Measurements from ENCODE around the gene ARHGEF4.

ARHGEF4 gene

DNA sequence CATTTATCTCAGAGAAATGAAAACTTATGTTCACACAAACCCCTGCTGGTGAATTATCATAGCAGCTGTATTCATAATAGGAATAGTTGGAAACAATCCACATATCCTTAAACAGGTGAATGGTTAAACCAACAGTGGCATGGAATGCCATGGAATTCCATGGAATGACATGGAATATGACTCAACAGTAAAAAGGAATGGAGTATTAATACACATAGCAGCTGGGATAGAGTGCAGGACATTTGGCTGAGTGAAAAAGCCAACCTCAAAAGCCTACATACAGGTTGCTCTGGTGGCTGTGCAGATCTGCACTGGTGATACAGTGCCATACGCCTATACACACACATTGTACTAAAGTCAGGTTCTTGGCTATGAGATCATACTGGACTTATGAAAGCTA, 187.0 kb downstream of the ARHGEF4 start:
- DNase-seq, result no peak

- no peak for DNase-seq
Observed at GRCh38 chr2:131026919-131027318, 190.2 kb downstream of the ARHGEF4 start.

DNA sequence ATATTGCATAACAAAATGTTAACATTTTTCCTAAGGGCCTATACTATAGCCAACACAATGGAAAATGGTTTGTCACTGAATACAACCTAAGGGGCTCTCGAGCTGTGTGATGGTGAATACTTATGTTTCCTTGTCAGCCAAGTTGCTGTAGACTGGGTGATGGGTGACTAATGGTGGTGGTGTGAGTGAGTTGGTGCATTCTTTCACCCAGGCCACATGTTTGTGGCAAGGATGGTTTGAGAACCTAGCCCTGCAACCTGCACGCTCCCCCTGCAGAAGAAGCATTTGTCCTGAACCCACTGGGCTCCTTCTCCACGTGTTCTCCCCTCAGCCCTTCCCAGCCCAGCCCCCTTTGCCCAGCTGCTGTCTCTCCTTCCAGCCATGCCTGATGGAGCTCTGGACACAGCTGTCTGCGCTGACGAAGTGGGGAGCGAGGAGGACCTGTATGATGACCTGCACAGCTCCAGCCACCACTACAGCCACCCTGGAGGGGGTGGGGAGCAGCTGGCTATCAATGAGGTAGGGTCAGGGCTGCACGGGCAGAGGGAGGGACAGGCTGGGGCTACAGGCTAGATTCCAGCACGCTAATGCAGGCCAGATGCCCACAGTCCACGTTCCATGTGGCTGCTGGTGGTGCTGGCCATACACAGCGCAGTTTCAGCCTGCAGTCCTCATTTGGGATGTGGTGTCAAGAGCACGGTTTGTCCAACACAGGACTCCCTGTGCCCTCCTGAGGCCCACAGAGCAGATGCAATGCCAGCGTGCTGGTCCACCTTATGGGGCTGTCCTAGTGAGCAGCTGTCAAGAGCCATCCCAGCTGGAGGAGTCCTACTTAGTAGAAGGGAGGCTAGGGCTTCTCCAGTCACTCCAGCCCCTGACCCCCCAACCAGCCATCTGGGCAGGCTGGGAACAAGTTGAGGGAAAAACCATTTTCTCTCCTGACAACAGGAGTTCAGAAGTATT, 191.1 kb downstream of the ARHGEF4 start:
- DNase-seq, result no peak

GRCh38 chr2:131029812-131030211, 193.1 kb downstream of the ARHGEF4 start:
- DNase-seq, result no peak

DNA sequence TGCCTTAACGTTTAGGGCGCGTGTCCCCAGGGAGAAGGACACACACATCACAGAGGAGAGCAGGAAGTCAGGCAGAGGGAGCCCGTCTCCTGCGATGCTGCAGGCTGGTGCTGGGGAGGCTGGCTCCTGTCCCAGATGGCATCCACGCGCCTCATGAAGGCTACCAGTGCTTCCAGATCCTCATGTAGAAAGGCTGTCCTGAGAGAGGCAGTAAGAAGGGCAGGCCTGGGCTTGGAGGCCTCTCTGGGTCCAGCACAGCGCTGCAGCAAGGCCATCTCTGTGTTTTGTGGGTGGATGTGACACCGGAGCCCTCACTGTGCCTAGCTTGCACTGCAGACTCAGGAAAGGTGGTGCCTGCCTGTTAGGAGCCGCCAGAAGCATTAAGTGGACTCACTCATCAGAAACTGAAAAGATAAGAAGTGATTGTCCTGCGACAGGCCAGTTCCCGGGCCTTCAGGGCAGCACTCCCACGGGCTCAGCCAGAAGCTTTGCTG, 193.8 kb downstream of the ARHGEF4 start:
- no peak for DNase-seq

GRCh38 chr2:131031431-131031841, 194.7 kb downstream of the ARHGEF4 start:
- no peak for DNase-seq

GRCh38 chr2:131031875-131032274, 195.2 kb downstream of the ARHGEF4 start:
- DNase-seq, result no peak

DNA sequence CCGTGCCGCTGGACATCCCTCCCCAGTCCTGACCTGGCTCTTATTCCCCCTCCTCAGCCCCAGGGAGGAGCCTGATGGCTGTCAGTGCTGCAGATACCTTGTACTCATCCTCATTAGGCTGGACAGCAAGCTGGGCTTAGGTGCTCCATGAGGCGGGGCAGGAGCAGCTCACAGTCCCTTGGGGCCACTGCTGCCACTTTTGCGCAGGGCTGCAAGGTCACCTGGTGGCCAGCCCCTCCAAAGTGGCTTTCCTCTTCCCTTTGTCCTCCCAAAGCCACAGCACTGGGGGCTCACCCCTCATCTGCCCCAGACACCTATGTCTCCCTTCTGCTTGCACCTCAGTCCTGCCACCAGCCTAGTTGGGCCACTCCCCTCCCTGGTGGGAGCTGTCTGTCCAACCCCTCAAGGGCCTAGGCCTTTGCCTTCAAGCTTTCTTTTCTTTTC, 195.7 kb downstream of the ARHGEF4 start:
- no peak for DNase-seq

- no peak for DNase-seq
Observed at GRCh38 chr2:131033786-131034121, 197.0 kb downstream of the ARHGEF4 start.

- no peak for DNase-seq
Observed at GRCh38 chr2:131034122-131035051, 197.7 kb downstream of the ARHGEF4 start.

DNA sequence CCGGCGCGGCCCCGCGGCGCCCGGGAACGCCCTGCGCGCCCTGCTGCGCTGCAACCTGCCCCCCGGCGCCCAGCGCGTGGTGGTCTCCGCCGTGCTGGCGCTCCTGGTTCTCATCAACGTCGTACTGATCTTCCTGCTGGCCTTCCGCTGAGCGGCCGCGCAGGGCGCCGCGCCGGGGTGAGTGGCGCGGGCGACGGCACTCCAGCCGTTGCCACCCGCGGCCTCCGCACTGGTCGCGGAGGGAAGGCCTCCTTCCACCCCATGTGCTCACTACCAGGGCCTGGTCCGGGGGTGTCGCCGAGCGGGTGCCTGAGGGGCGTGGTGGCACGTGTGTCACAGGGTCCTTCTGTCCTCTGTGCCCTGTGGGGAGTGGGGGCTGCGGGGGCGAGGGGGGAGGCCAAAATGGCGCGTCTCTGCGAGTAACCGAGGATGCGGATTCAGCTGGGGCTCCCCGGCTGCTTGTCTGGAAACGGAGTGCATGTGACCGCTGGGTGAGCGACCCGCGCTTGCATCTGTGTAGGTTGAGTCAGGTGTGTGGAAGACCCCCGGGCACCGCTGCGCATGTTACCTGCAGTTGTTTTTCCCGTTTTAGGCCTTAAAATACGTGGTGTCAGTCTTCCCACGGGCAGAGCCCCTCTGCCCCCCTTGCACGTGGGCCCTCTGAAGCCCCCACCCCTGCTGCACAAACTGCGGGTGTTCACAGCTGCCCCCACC, 198.6 kb downstream of the ARHGEF4 start:
- DNase-seq, result no peak

GRCh38 chr2:131035826-131036231, 199.1 kb downstream of the ARHGEF4 start:
- no peak for DNase-seq

GRCh38 chr2:131036269-131036668, 199.6 kb downstream of the ARHGEF4 start:
- no peak for DNase-seq

GRCh38 chr2:131036696-131037397, 200.1 kb downstream of the ARHGEF4 start:
- DNase-seq, result no peak

DNA sequence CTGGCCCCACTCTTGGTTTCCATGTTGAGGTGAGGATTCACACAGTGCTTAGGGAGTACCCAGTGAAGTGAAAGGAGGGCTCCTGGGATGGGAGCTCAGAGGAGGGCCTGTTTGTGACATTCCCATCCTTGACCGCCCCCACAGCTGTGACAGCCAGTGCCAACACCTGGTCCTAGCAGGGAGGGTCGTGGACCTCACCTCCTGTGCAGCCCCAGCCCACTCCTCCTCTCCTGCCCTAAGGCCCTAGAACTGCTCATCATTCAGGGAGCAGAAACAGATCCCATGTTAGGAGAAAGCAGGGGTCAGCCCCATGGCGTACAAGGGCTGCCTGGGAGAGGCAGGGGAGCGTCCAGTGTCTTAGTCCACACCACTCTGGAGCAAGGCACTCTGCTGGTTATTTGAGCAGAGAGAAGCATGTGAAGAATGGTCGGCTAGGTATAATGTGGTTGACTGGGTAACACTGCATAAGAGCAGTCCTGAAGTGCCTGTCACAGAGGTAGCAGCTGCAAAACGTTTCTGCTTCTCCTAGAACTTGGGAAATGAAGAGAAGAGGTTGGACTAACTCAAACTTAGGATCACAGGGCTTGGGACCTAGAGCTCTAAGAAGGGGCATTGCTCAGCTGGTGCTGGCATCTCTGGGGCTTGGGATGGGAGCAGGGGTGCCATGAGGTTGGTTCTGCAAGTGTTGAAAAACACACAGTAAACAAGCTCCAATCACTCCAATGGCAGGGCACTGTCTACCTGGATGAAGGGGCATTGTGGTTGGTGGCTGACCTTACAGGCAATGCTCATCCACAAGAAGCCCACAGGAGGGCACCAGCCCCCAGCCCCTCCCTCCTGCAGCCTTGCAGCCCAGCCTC, 200.9 kb downstream of the ARHGEF4 start:
- no peak for DNase-seq

DNA sequence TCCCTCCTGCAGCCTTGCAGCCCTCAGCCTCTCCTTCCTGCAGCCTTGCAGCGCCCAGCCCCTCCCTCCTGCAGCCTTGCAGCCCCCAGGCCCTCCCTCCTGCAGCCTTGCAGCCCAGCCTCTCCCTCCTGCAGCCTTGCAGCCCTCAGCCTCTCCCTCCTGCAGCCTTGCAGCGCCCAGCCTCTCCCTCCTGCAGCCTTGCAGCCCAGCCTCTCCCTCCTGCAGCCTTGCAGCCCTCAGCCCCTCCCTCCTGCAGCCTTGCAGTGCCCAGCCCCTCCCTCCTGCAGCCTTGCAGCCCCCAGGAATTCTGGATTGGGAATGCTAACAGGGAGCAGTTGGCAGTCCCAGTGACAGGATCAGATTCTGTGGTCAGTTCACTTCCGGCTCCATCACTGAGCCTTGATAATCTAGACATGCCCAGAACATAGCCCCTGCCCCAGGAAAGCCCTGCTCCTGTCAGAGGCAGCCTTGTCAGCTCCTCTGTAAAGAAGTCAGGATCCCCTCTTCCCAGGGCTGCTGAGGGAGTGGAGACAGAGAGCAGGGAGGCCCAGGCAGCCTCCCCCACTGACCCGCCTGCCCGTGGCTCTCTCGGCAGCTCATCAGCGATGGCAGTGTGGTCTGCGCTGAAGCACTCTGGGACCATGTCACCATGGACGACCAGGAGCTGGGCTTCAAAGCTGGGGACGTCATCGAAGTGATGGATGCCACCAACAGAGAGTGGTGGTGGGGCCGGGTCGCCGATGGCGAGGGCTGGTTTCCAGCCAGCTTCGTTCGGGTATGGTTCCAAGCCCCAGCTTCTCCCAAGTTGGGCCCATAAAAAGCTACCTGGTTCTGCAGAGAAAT, 201.8 kb downstream of the ARHGEF4 start:
- no peak for DNase-seq

- DNase-seq, result no peak
Observed at GRCh38 chr2:131039101-131039440, 202.4 kb downstream of the ARHGEF4 start.

DNA sequence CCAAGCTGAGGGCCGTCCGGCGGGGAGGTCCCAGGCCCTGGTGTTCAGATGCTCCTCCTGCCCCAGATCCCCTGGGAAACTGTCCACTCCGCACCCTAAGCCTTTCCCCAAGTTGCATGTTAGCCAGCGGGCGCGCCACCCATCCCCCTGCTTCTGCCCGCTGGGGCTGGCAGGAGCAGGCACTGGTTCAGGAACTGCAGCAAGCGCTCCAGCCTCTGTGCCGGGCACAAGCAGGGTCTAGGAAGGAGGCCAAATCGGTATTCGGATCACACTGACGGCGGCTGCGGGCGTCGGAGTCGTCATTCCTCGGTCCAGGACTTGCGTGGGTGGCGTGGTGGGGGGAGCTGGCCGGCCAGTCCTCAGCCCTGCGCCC, 202.8 kb downstream of the ARHGEF4 start:
- DNase-seq, result no peak

GRCh38 chr2:131039908-131040660, 203.4 kb downstream of the ARHGEF4 start:
- DNase-seq, result no peak

All from effector CD4-positive, alpha-beta T cell (primary cell).